Brain microvascular endothelial cell (primary cell): ENCODE results near the gene PAX2.

Source experiments
- DNase-seq: peaks from one replicate; pipeline ENCODE4 v3.0.0-alpha.2; 2020
- H3K27ac ChIP-seq: fragments of 250-450 bp; sonication (Bioruptor Pico); 2 replicates; pipeline ENCODE4 v1.5.1; 2020; ENCODE audit warnings: mild to moderate bottlenecking, moderate library complexity
- H3K27me3 ChIP-seq: fragments of 250-450 bp; sonication (Bioruptor Pico); replicated peaks from 2 replicates; pipeline ENCODE4 v1.5.1; 2020; ENCODE audit warnings: mild to moderate bottlenecking
- H3K36me3 ChIP-seq: fragments of 250-450 bp; sonication (Bioruptor Pico); replicated peaks from 2 replicates; pipeline ENCODE4 v1.5.1; 2020; ENCODE audit warnings: mild to moderate bottlenecking
- H3K4me3 ChIP-seq: 2 replicates; pipeline ENCODE4 v1.5.1; 2011; ENCODE audit warnings: low read depth, mild to moderate bottlenecking, control low read depth, low read length, moderate library complexity
- CTCF ChIP-seq: IDR thresholded peaks from 2 replicates; pipeline ENCODE4 v1.5.1; 2011; ENCODE audit warnings: low read depth, mild to moderate bottlenecking, moderate library complexity, low read length, control low read depth, inconsistent platforms; ENCODE audit errors: missing control alignments
- in situ Hi-C: cut with HindIII; loops from 2 replicates; pipeline ENCODE4 v1.10.0; 2017; ENCODE audit warnings: low sequenced_read_pairs, low pct_ligation_motif_present

PAX2 gene

GRCh38 chr10:100841528-100841927, 96.1 kb downstream of the PAX2 start:
- Histone ChIP-seq H3K27me3 (peaks cover 4% of the 10 kb centered on the region), H3K27ac (no peak overlapping the region), H3K4me3 (no peak overlapping the region), H3K36me3 (no peaks in the 10 kb centered on the region)
- no peak for DNase-seq
- no peak for TF ChIP-seq CTCF
- in situ Hi-C loops: no loop called here

- H3K27me3 ChIP-seq: peaks cover 7% of the 10 kb centered on the region
- no peaks in the 10 kb centered on the region for H3K36me3 ChIP-seq
- no peak overlapping the region for H3K4me3 ChIP-seq
- no peak for TF ChIP-seq CTCF
- in situ Hi-C loops: no loop called here
- peak; percentile 32 for DNase-seq
- H3K27ac ChIP-seq: no peak overlapping the region
Observed at GRCh38 chr10:100847440-100847839, 102.1 kb downstream of the PAX2 start.

- peaks cover 6% of the 10 kb centered on the region for H3K27me3 ChIP-seq
- DNase-seq: no peak
- H3K27ac ChIP-seq: no peak overlapping the region
- no peaks in the 10 kb centered on the region for H3K36me3 ChIP-seq
- in situ Hi-C loops: no loop called here
- H3K4me3 ChIP-seq: no peak overlapping the region
- no peak for TF ChIP-seq CTCF
Observed at GRCh38 chr10:100848770-100849169, 103.4 kb downstream of the PAX2 start.

- in situ Hi-C loops: no loop called here
- Histone ChIP-seq H3K27me3 (peaks cover 16% of the 10 kb centered on the region), H3K27ac (no peak overlapping the region), H3K4me3 (no peak overlapping the region), H3K36me3 (no peaks in the 10 kb centered on the region)
- no peak for TF ChIP-seq CTCF
- no peak for DNase-seq
Observed at GRCh38 chr10:100858261-100858660, 112.9 kb downstream of the PAX2 start.

GRCh38 chr10:100858747-100859483, 113.5 kb downstream of the PAX2 start:
- no peak for TF ChIP-seq CTCF
- Histone ChIP-seq H3K4me3 (no peak overlapping the region), H3K36me3 (no peaks in the 10 kb centered on the region), H3K27me3 (peaks cover 16% of the 10 kb centered on the region), H3K27ac (no peak overlapping the region)
- in situ Hi-C loops: no loop called here
- DNase-seq: no peak

- Histone ChIP-seq H3K27ac (no peak overlapping the region), H3K36me3 (no peaks in the 10 kb centered on the region), H3K4me3 (no peak overlapping the region), H3K27me3 (peaks cover 16% of the 10 kb centered on the region)
- TF ChIP-seq CTCF: no peak
- no peak for DNase-seq
- in situ Hi-C loops: no loop called here
Observed at GRCh38 chr10:100859484-100859763, 114.0 kb downstream of the PAX2 start.
